Astrocyte (in vitro differentiated cells and primary cell): ENCODE measurements around the gene RAET1G.

Source experiments
- EZH2 ChIP-seq: IDR thresholded peaks from 2 replicates; pipeline ENCODE4 v1.6.1; 2012; ENCODE audit warnings: mild to moderate bottlenecking, low read length, inconsistent platforms; ENCODE audit not compliant: insufficient read depth
- TF ChIP-seq, protein P1 (sequence below): IDR thresholded peaks from 2 replicates; pipeline ENCODE4 v1.5.1; 2011; ENCODE audit warnings: low read depth, mild to moderate bottlenecking, inconsistent platforms, low read length, moderate library complexity; ENCODE audit not compliant: insufficient read depth

DNA sequence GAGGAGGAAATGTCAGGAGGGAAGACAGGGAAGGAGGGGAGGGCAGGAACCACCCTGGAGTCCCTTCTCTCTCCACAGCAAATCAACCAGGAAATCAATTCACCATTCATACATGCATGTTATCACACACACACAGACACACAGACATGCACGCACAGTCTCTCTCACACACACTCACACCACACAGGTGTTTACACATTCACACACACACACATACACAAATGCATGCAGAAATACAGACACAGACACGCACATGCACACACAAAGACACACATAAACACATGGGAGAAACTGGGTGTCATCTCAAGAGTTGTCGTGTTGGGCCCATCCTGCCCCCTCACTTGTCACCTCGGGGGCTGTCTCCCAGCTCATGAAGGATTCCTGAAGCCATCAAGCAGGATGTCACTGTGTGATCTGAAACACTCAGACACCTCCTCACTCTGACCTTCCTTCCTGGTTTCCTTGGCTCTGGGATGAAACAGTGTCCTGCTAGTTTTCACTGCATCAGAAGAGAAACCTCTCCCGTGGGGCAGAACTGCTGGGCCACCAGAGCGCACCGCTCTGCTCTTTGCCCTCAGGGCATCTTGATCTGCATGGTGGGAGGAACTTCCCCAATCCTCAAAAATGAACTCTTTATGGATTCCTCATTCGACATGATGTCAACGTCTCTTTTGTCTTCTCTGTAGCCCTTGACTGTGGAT lies 9.2 kb downstream of the RAET1G start:
- TF ChIP-seq, protein P1, sequence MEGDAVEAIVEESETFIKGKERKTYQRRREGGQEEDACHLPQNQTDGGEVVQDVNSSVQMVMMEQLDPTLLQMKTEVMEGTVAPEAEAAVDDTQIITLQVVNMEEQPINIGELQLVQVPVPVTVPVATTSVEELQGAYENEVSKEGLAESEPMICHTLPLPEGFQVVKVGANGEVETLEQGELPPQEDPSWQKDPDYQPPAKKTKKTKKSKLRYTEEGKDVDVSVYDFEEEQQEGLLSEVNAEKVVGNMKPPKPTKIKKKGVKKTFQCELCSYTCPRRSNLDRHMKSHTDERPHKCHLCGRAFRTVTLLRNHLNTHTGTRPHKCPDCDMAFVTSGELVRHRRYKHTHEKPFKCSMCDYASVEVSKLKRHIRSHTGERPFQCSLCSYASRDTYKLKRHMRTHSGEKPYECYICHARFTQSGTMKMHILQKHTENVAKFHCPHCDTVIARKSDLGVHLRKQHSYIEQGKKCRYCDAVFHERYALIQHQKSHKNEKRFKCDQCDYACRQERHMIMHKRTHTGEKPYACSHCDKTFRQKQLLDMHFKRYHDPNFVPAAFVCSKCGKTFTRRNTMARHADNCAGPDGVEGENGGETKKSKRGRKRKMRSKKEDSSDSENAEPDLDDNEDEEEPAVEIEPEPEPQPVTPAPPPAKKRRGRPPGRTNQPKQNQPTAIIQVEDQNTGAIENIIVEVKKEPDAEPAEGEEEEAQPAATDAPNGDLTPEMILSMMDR, result no peak
- no peak for TF ChIP-seq EZH2
